H7 (cell line): Measurements from ENCODE around the gene NCK2. TPM values are rescaled to one million over a fixed set of nuclear protein-coding genes. Genes with fewer than 3 reads are reported as not detected.

Experiments
- DNase-seq: peaks from one replicate; pipeline ENCODE4 v3.0.0; 2012
- H3K27me3 ChIP-seq: 2 replicates; pipeline ENCODE4 v1.6.0; 2011; ENCODE audit warnings: mild to moderate bottlenecking, low read length; ENCODE audit not compliant: control insufficient read depth, insufficient read depth
- H3K36me3 ChIP-seq: replicated peaks from 2 replicates; pipeline ENCODE4 v1.5.1; 2011; ENCODE audit warnings: low read length; ENCODE audit not compliant: control insufficient read depth, insufficient read depth
- H3K4me3 ChIP-seq: 2 replicates; pipeline ENCODE4 v1.5.1; 2011; ENCODE audit warnings: low read depth, mild to moderate bottlenecking, control low read depth, low read length, moderate library complexity; ENCODE audit not compliant: insufficient read depth
- total RNA-seq: library from RNA; depleted of rRNA; stranded (reverse); fragments of >200 nt; shearing (Covaris generic); gene quantifications from 2 replicates; pipeline ENCODE4 v1.2.3, GENCODE V29; 2014

The NCK2 gene
- total RNA-seq, 1 experiment from 2014 or later: 69.8 TPM

GRCh38 chr2:105793196-105793975, 48.7 kb downstream of the NCK2 start:
- H3K27me3 ChIP-seq: no peaks in the 10 kb centered on the region
- no peak for DNase-seq
- H3K36me3 ChIP-seq: no peaks in the 10 kb centered on the region
- H3K4me3 ChIP-seq: no peak overlapping the region

GRCh38 chr2:105794926-105795574, 50.3 kb downstream of the NCK2 start:
- Histone ChIP-seq H3K4me3 (no peak overlapping the region), H3K36me3 (no peaks in the 10 kb centered on the region), H3K27me3 (no peaks in the 10 kb centered on the region)
- DNase-seq: no peak

- no peaks in the 10 kb centered on the region for H3K27me3 ChIP-seq
- no peak for DNase-seq
- no peak overlapping the region for H3K4me3 ChIP-seq
- no peaks in the 10 kb centered on the region for H3K36me3 ChIP-seq
These were observed 50.8 kb downstream of the NCK2 start for GRCh38 chr2:105795575-105795934.

- H3K36me3 ChIP-seq: no peaks in the 10 kb centered on the region
- no peaks in the 10 kb centered on the region for H3K27me3 ChIP-seq
- no peak for DNase-seq
- H3K4me3 ChIP-seq: no peak overlapping the region
These were observed 51.5 kb downstream of the NCK2 start for GRCh38 chr2:105796131-105796638.

- DNase-seq: no peak
- H3K36me3 ChIP-seq: no peaks in the 10 kb centered on the region
- H3K4me3 ChIP-seq: no peak overlapping the region
- H3K27me3 ChIP-seq: no peaks in the 10 kb centered on the region
These were observed 52.1 kb downstream of the NCK2 start for GRCh38 chr2:105796791-105797190.

- H3K36me3 ChIP-seq: no peaks in the 10 kb centered on the region
- DNase-seq: no peak
- no peak overlapping the region for H3K4me3 ChIP-seq
- no peaks in the 10 kb centered on the region for H3K27me3 ChIP-seq
These were observed 52.6 kb downstream of the NCK2 start for GRCh38 chr2:105797298-105797819.

- no peak overlapping the region for H3K4me3 ChIP-seq
- no peaks in the 10 kb centered on the region for H3K36me3 ChIP-seq
- no peaks in the 10 kb centered on the region for H3K27me3 ChIP-seq
- DNase-seq: no peak
These were observed 53.9 kb downstream of the NCK2 start for GRCh38 chr2:105798595-105798994.

GRCh38 chr2:105800036-105800713, 55.5 kb downstream of the NCK2 start:
- Histone ChIP-seq H3K27me3 (no peaks in the 10 kb centered on the region), H3K4me3 (no peak overlapping the region), H3K36me3 (no peaks in the 10 kb centered on the region)
- DNase-seq: no peak

- DNase-seq: no peak
- Histone ChIP-seq H3K27me3 (no peaks in the 10 kb centered on the region), H3K36me3 (no peaks in the 10 kb centered on the region), H3K4me3 (no peak overlapping the region)
These were observed 56.4 kb downstream of the NCK2 start for GRCh38 chr2:105800953-105801635.

- Histone ChIP-seq H3K36me3 (no peaks in the 10 kb centered on the region), H3K27me3 (no peaks in the 10 kb centered on the region), H3K4me3 (no peak overlapping the region)
- no peak for DNase-seq
These were observed 57.2 kb downstream of the NCK2 start for GRCh38 chr2:105801961-105802360.

GRCh38 chr2:105802587-105802986, 57.9 kb downstream of the NCK2 start:
- DNase-seq: no peak
- no peaks in the 10 kb centered on the region for H3K36me3 ChIP-seq
- H3K27me3 ChIP-seq: no peaks in the 10 kb centered on the region
- H3K4me3 ChIP-seq: no peak overlapping the region

- Histone ChIP-seq H3K4me3 (no peak overlapping the region), H3K27me3 (no peaks in the 10 kb centered on the region), H3K36me3 (no peaks in the 10 kb centered on the region)
- no peak for DNase-seq
These were observed 58.6 kb downstream of the NCK2 start for GRCh38 chr2:105803337-105803736.

- Histone ChIP-seq H3K4me3 (no peak overlapping the region), H3K36me3 (no peaks in the 10 kb centered on the region), H3K27me3 (no peaks in the 10 kb centered on the region)
- DNase-seq: no peak
These were observed 59.1 kb downstream of the NCK2 start for GRCh38 chr2:105803773-105804172.

GRCh38 chr2:105804266-105804665, 59.6 kb downstream of the NCK2 start:
- H3K27me3 ChIP-seq: no peaks in the 10 kb centered on the region
- DNase-seq: no peak

More at GRCh38 chr2:105804266-105804665, 59.6 kb downstream of the NCK2 start:
- H3K36me3 ChIP-seq: no peaks in the 10 kb centered on the region
- no peak overlapping the region for H3K4me3 ChIP-seq
